HepG2 (cell line): ENCODE data around the gene CACNA2D3. TPM values are rescaled to one million over a fixed set of nuclear protein-coding genes. Genes with fewer than 3 reads are reported as not detected.

ENCODE experiments used
- ATAC-seq: fragments of 200-7000 bp; cut with Tn5 transposase; 3 replicates; pipeline ENCODE4 v1.9.1; 2020; ENCODE audit warnings: mild to moderate bottlenecking, moderate library complexity
- BruUV-seq: library from RNA; stranded (reverse); fragments of 400-500 nt; replicated peaks from 2 replicates; lab custom pipeline; 2021; lab: Mats Ljungman, UMichigan
- CTCF ChIA-PET: fragments of 300-600 bp; formaldehyde crosslinking; extraction: SDS; loops from one replicate; lab custom pipeline; 2021; ENCODE audit warnings: low total read pairs, inconsistent platforms, low intra/inter-chr PET ratio; lab: Yijun Ruan, JAX
- POLR2A ChIA-PET: fragments of 350-600 bp; sonication (Branson Sonifier 250); formaldehyde crosslinking; loops from one replicate; lab custom pipeline; 2020; ENCODE audit warnings: antibody characterized with exemption, inconsistent platforms; lab: Yijun Ruan, JAX
- DNase-seq: peaks from one replicate; pipeline ENCODE4 v3.0.0-alpha.2; 2015; ENCODE audit warnings: low spot score
- FAIRE-seq: peaks from 3 replicates; lab custom pipeline; 2011; peaks lifted over from hg19 to GRCh38; lab: Jason Lieb, UNC
- H2AFZ ChIP-seq: one replicate; pipeline ENCODE4 v1.6.1; 2011; ENCODE audit warnings: low read length, inconsistent platforms
- H3K27ac ChIP-seq: fragments of 300-600 bp; 3 replicates; pipeline ENCODE4 v1.8.0; 2011; ENCODE audit warnings: mixed run types, mild to moderate bottlenecking, mixed read lengths, low read length, inconsistent platforms; ENCODE audit not compliant: insufficient read depth; ENCODE audit errors: extremely low read length
- H3K27me3 ChIP-seq, 2 experiments: fragments of 200-600 bp in 1 of 2; 2 replicates in 1 of 2; 3 replicates in 1 of 2; pipeline versions ENCODE4 v1.6.0 to v1.8.0; 2011; ENCODE audit warnings: low read length in 2 of 2, mild to moderate bottlenecking in 2 of 2, moderate library complexity in 2 of 2, inconsistent platforms in 1 of 2; ENCODE audit not compliant: insufficient read depth in 2 of 2, control insufficient read depth in 1 of 2
- H3K36me3 ChIP-seq, 2 experiments: fragments of 200-600 bp in 1 of 2; replicated peaks in 1 of 2; 2 replicates in 1 of 2; 3 replicates in 1 of 2; pipeline versions ENCODE4 v1.5.1 to v1.8.0; 2011; ENCODE audit warnings: low read length in 2 of 2, inconsistent platforms in 1 of 2; ENCODE audit not compliant: insufficient read depth in 2 of 2, control insufficient read depth in 1 of 2
- H3K4me1 ChIP-seq: 2 replicates; pipeline ENCODE4 v1.5.1; 2012; ENCODE audit warnings: low read length, inconsistent platforms; ENCODE audit not compliant: insufficient read depth
- H3K4me2 ChIP-seq: 2 replicates; pipeline ENCODE4 v1.6.0; 2011; ENCODE audit warnings: low read depth, low read length, inconsistent platforms
- H3K4me3 ChIP-seq, 3 experiments: fragments of 200-600 bp in 1 of 3; sonication (generic), shearing (Covaris generic) in 1 of 3; replicated peaks in 1 of 3; 2 replicates each; pipeline ENCODE4 v1.5.1; 2011 to 2016; ENCODE audit warnings: low read length in 3 of 3, inconsistent platforms in 2 of 3, low read depth in 2 of 3, mild to moderate bottlenecking in 2 of 3, control low read depth in 1 of 3, mixed read lengths in 1 of 3; ENCODE audit not compliant: insufficient read depth in 1 of 3
- H3K79me2 ChIP-seq: one replicate; pipeline ENCODE4 v1.6.1; 2011; ENCODE audit warnings: low read length, inconsistent platforms; ENCODE audit not compliant: insufficient read depth
- H3K9ac ChIP-seq: 2 replicates; pipeline ENCODE4 v1.6.0; 2011; ENCODE audit warnings: mild to moderate bottlenecking, low read depth, low read length, inconsistent platforms; ENCODE audit not compliant: insufficient read depth
- H3K9me3 ChIP-seq: 2 replicates; pipeline ENCODE4 v1.5.1; 2012; ENCODE audit warnings: mild to moderate bottlenecking, low read length
- H4K20me1 ChIP-seq: 2 replicates; pipeline ENCODE4 v1.6.0; 2011; ENCODE audit warnings: inconsistent platforms, mild to moderate bottlenecking, low read length, moderate library complexity; ENCODE audit not compliant: insufficient read depth
- GMEB2 ChIP-seq: IDR thresholded peaks from 2 replicates; pipeline ENCODE4 v1.6.1; 2016; ENCODE audit warnings: missing biosample characterization, missing genetic modification reagents, low read depth
- GZF1 ChIP-seq: sonication (generic); formaldehyde crosslinking; IDR thresholded peaks from 2 replicates; pipeline ENCODE4 v1.5.1; 2020; ENCODE audit warnings: mild to moderate bottlenecking, missing genetic modification reagents
- SIX1 ChIP-seq: sonication (generic); formaldehyde crosslinking; IDR thresholded peaks from 2 replicates; pipeline ENCODE4 v1.4.0; 2020; ENCODE audit warnings: missing genetic modification reagents, borderline replicate concordance
- ZBTB42 ChIP-seq: sonication (generic); formaldehyde crosslinking; IDR thresholded peaks from 2 replicates; pipeline ENCODE4 v1.5.0; 2020; ENCODE audit warnings: mild to moderate bottlenecking, missing genetic modification reagents
- ZFAT ChIP-seq: sonication (generic); formaldehyde crosslinking; conservative IDR thresholded peaks from 2 replicates; pipeline ENCODE4 v1.8.1; 2023; ENCODE audit warnings: missing genetic modification reagents, inconsistent platforms
- ZNF230 ChIP-seq: sonication (generic); formaldehyde crosslinking; IDR thresholded peaks from 2 replicates; pipeline ENCODE4 v1.4.0; 2020; ENCODE audit warnings: mild to moderate bottlenecking, missing genetic modification reagents
- WGBS: methylation state at CpG from one replicate; pipeline ENCODE4 v1.1.6; 2017; ENCODE audit warnings: low lambda C conversion rate; 5-methylcytosine and 5-hydroxymethylcytosine counted together
- in situ Hi-C: cut with HindIII; loops from 2 replicates; pipeline ENCODE4 v1.10.0; 2017; ENCODE audit warnings: low pct_unique_long_range_greater_than_20kb; ENCODE audit not compliant: extremely low pct_ligation_motif_present
- intact Hi-C: fragments of 100-400 bp; cut with micrococcal nuclease; formaldehyde crosslinking; loops from one replicate; pipeline ENCODE4 v1.10.0; 2022; ENCODE audit not compliant: unreplicated experiment
- polyA plus RNA-seq, 8 experiments: library from polyadenylated mRNA; depleted of rRNA in 3 of 8; stranded (reverse) in 7 of 8; unstranded in 1 of 8; fragments of >200 nt; fragmentation: Illumina TruSeq in 4 of 8; extraction: Trizol in 4 of 8; gene quantifications; 2 replicates each; pipeline versions ENCODE4 v1.2.1 to v1.2.3, GENCODE V29; 2011 to 2016; ENCODE audit warnings: low read depth in 4 of 8, missing spikeins in 1 of 8, mixed read lengths in 1 of 8; ENCODE audit not compliant: insufficient read depth in 1 of 8
- total RNA-seq, 5 experiments: library from RNA; depleted of rRNA; stranded (reverse); fragments of >200 nt; fragmentation: Illumina TruSeq; extraction: Trizol; gene quantifications; 2 replicates each; pipeline ENCODE4 v1.2.3, GENCODE V29; 2016; ENCODE audit warnings: low read depth in 1 of 5

Gene CACNA2D3
- total and polyA plus RNA-seq, 2 of the 13 experiments (the other 11 are each of a cell fraction or from before 2014, with no cell fraction given) = not detected

GRCh38 chr3:54549607-54550220, 427.4 kb downstream of the CACNA2D3 start:
- Histone ChIP-seq H3K36me3 (no peaks in the 10 kb centered on the region), H3K4me1 (no peaks in the 10 kb centered on the region), H3K27ac (no peak overlapping the region), H3K27me3 (no peaks in the 10 kb centered on the region), H3K4me3 (no peak overlapping the region), H3K9me3 (no peaks in the 10 kb centered on the region), H4K20me1 (no peaks in the 10 kb centered on the region), H3K4me2 (no peak overlapping the region), H3K9ac (no peak overlapping the region), H3K79me2 (no peaks in the 10 kb centered on the region), H2AFZ (no peak overlapping the region)
- in situ Hi-C loops (no loop called here), intact Hi-C loops (no loop called here)
- CTCF ChIA-PET = no interaction called here
- ATAC-seq (no peak), DNase-seq (no peak), FAIRE-seq (no peak)
- WGBS = 47% methylated on average over 10 of the region's 10 CpGs
- POLR2A ChIA-PET = no interaction called here
- TF ChIP-seq SIX1 = no peak
- no peak for TF ChIP-seq GZF1 (CRISPR knock-in tag)
- no peak for TF ChIP-seq GMEB2
- no peak for TF ChIP-seq ZNF230 (CRISPR knock-in tag)
- TF ChIP-seq ZBTB42 (CRISPR knock-in tag) = no peak
- TF ChIP-seq ZFAT (CRISPR knock-in tag) = no peak
- BruUV-seq = no TSS peak
